Suprapubic skin (tissue), 4 donors: ENCODE results near the gene NPAS3.

Experiments
- EP300 ChIP-seq: sonication (generic); formaldehyde crosslinking; IDR thresholded peaks from one replicate; pipeline ENCODE4 v1.6.1; 2017; ENCODE audit warnings: antibody characterized with exemption
- POLR2A ChIP-seq, 2 donors: fragments of 450-650 bp; IDR thresholded peaks; one replicate each; pipeline ENCODE4 v1.6.1; 2017; ENCODE audit warnings: antibody characterized with exemption in 2 of 2, mild to moderate bottlenecking in 2 of 2, moderate library complexity in 2 of 2
- POLR2AphosphoS5 ChIP-seq, 3 donors: sonication (generic); formaldehyde crosslinking; IDR thresholded peaks; one replicate each; pipeline ENCODE4 v1.6.1; 2017; ENCODE audit warnings: antibody characterized with exemption in 3 of 3
- TF ChIP-seq, protein P1 (sequence below), 2 donors: fragments of 200-600 bp in 1 of 2; fragments of 450-650 bp in 1 of 2; sonication (generic) in 1 of 2; IDR thresholded peaks; one replicate each; pipeline ENCODE4 v1.5.1; 2016 to 2019; ENCODE audit warnings: antibody characterized with exemption in 2 of 2, mild to moderate bottlenecking in 1 of 2, moderate library complexity in 1 of 2

DNA sequence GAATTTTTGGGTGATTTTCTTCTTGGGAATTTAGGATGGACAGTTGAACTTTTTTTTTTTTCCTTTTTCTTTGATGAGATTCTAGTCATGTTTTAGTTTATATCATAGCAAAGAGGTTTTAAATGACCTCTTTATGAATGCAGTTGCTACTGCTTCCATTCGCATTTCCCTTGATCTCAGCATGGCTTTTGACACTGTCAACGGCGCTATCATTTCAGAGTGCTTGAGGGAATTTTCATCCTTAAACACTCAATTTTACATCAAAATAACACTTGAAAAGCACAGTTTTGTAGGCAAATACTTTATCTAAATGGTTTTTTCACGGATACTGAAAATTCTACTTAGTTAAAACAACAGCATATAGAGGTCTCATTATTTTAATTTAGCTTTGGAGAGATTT lies 195.5 kb downstream of the NPAS3 start:
- TF ChIP-seq, protein P1, sequence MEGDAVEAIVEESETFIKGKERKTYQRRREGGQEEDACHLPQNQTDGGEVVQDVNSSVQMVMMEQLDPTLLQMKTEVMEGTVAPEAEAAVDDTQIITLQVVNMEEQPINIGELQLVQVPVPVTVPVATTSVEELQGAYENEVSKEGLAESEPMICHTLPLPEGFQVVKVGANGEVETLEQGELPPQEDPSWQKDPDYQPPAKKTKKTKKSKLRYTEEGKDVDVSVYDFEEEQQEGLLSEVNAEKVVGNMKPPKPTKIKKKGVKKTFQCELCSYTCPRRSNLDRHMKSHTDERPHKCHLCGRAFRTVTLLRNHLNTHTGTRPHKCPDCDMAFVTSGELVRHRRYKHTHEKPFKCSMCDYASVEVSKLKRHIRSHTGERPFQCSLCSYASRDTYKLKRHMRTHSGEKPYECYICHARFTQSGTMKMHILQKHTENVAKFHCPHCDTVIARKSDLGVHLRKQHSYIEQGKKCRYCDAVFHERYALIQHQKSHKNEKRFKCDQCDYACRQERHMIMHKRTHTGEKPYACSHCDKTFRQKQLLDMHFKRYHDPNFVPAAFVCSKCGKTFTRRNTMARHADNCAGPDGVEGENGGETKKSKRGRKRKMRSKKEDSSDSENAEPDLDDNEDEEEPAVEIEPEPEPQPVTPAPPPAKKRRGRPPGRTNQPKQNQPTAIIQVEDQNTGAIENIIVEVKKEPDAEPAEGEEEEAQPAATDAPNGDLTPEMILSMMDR (IDR thresholded peaks at IDR 0.05) = no peak
- TF ChIP-seq EP300 = no peak
- TF ChIP-seq POLR2A (IDR thresholded peaks at IDR 0.05) = no peak
- TF ChIP-seq POLR2AphosphoS5 (IDR thresholded peaks at IDR 0.05) = no peak
